Central memory CD8-positive, alpha-beta T cell (primary cell): Measurements from ENCODE around the gene MT2A.
"Not testable (repeated sequence)": the region's sequence is repeated elsewhere in the genome, so short reads cannot be mapped to it uniquely, and the experiment has no call there.

Experiments
- ATAC-seq: fragments of 150-1000 bp; cut with Tn5 transposase; replicated peaks from 2 replicates; pipeline ENCODE4 v1.10.0; 2022; ENCODE audit warnings: mild to moderate bottlenecking, moderate FRiP score, moderate number of reproducible peaks; ENCODE audit not compliant: poor library complexity, severe bottlenecking; ENCODE audit errors: extremely low read depth
- DNase-seq, 2 donors: peaks; one replicate each; pipeline ENCODE4 v3.0.0; 2021; ENCODE audit warnings: low spot score in 2 of 2
- H3K27ac Mint-ChIP-seq: one replicate; pipeline ENCODE4 v1.8.0; 2022; ENCODE audit warnings: low read depth, mild to moderate bottlenecking, moderate library complexity, mixed read lengths
- H3K27me3 Mint-ChIP-seq: one replicate; pipeline ENCODE4 v1.8.0; 2022; ENCODE audit warnings: mixed read lengths
- H3K36me3 Mint-ChIP-seq: one replicate; pipeline ENCODE4 v1.8.0; 2022; ENCODE audit warnings: mild to moderate bottlenecking, moderate library complexity, mixed read lengths; ENCODE audit not compliant: insufficient read depth
- H3K4me1 Mint-ChIP-seq: one replicate; pipeline ENCODE4 v1.8.0; 2022; ENCODE audit warnings: mixed read lengths
- H3K4me3 Mint-ChIP-seq: one replicate; pipeline ENCODE4 v1.8.0; 2022; ENCODE audit warnings: mild to moderate bottlenecking, moderate library complexity, mixed read lengths
- H3K9me3 Mint-ChIP-seq: one replicate; pipeline ENCODE4 v1.8.0; 2022; ENCODE audit warnings: mixed read lengths

The MT2A gene

DNA sequence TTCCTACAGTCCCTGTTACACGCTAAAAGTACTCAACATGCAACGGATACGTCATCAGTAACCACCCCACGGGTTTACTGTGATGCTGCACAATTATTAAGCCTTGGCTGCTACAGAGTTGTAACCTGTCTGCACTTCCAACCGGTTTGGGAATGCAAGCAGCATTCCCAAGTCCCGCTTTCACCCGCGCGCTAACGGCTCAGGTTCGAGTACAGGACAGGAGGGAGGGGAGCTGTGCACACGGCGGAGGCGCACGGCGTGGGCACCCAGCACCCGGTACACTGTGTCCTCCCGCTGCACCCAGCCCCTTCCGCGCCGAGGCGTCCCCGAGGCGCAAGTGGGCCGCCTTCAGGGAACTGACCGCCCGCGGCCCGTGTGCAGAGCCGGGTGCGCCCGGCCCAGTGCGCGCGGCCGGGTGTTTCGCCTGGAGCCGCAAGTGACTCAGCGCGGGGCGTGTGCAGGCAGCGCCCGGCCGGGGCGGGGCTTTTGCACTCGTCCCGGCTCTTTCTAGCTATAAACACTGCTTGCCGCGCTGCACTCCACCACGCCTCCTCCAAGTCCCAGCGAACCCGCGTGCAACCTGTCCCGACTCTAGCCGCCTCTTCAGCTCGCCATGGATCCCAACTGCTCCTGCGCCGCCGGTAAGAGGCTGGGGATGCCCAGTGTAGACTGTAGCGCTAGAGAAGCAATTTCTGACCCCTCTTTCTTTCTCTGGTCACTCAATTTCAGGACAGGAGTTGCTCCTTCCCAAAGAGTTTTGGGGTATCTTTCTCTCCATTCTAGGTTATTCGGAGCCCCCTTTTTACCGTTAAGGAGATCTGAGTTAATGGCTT is at the start of gene MT2A:
TSS of gene MT2A (plus strand) at position 542 of the 833 bp plus-strand sequence. CDS start at position 614, 72 bp downstream.
- no peaks in the 10 kb centered on the region for H3K9me3 Mint-ChIP-seq
- DNase-seq = peak; percentile 67 to 77
- H3K4me1 Mint-ChIP-seq = peaks cover 51% of the 10 kb centered on the region
- peak within 1 kb of the TSS; percentile 98 for H3K4me3 Mint-ChIP-seq
- H3K27ac Mint-ChIP-seq = peak within 1 kb of the TSS; percentile 93
- peaks cover 5% of the 10 kb centered on the region for H3K36me3 Mint-ChIP-seq
- no peaks in the 10 kb centered on the region for H3K27me3 Mint-ChIP-seq
- ATAC-seq = peak; percentile 82

GRCh38 chr16:56559109-56559508 is 49.3 kb upstream of the MT2A start:
- H3K36me3 Mint-ChIP-seq = no peaks in the 10 kb centered on the region
- H3K4me3 Mint-ChIP-seq = no peak overlapping the region
- no peak overlapping the region for H3K27ac Mint-ChIP-seq

DNA sequence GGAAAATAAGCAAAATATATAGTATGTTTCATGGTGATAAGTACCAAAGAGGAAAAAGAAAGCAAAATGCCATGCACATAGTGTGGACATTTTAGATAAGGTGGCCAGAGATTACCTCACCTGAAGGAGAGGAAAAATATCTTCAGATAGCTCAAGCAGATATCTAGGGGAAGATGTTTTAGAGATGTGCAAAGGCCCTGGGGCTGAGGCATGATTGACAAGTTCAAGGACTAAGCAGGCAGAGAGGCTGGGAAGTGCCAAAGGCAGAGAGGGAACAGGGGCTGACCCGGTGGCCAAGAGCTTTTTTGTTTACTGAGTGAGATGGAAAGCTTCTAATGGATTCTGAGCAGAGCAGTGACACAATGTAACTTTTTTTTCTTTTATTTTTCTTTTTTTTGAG is 47.9 kb upstream of the MT2A start:
- ATAC-seq (no peak), DNase-seq (no peak)
- Mint-ChIP-seq H3K36me3 (no peaks in the 10 kb centered on the region), H3K4me1 (no peaks in the 10 kb centered on the region), H3K4me3 (no peak overlapping the region), H3K27me3 (peaks cover 48% of the 10 kb centered on the region), H3K9me3 (no peaks in the 10 kb centered on the region), H3K27ac (no peak overlapping the region)

More at GRCh38 chr16:56559109-56559508, 49.3 kb upstream of the MT2A start:
- Mint-ChIP-seq H3K9me3 (no peaks in the 10 kb centered on the region), H3K27me3 (peaks cover 61% of the 10 kb centered on the region), H3K4me1 (no peaks in the 10 kb centered on the region)
- no peak for ATAC-seq
- no peak for DNase-seq

DNA sequence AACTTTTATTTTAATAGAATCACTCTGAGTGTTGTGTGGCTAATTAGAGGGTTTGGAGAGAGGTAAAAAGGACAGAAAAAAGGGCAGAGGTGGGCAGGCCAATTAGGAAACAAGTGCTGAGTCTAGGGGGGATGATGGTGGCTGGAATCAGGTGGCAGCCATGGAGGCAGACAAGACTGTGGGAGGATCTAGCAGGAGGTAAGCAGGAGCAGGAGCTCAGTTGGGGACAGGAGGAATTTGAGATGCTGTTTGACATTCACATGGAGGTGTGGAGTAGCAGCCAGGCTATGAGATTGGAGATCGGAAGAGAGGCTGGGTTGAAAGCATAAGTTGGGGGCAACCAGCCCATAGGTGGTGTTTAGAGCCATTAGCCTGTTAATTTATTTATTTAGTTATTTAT is 47.3 kb upstream of the MT2A start:
- Mint-ChIP-seq H3K27me3 (peaks cover 41% of the 10 kb centered on the region), H3K4me3 (no peak overlapping the region), H3K9me3 (no peaks in the 10 kb centered on the region), H3K4me1 (no peaks in the 10 kb centered on the region), H3K36me3 (no peaks in the 10 kb centered on the region), H3K27ac (no peak overlapping the region)
- ATAC-seq (no peak), DNase-seq (no peak)

DNA sequence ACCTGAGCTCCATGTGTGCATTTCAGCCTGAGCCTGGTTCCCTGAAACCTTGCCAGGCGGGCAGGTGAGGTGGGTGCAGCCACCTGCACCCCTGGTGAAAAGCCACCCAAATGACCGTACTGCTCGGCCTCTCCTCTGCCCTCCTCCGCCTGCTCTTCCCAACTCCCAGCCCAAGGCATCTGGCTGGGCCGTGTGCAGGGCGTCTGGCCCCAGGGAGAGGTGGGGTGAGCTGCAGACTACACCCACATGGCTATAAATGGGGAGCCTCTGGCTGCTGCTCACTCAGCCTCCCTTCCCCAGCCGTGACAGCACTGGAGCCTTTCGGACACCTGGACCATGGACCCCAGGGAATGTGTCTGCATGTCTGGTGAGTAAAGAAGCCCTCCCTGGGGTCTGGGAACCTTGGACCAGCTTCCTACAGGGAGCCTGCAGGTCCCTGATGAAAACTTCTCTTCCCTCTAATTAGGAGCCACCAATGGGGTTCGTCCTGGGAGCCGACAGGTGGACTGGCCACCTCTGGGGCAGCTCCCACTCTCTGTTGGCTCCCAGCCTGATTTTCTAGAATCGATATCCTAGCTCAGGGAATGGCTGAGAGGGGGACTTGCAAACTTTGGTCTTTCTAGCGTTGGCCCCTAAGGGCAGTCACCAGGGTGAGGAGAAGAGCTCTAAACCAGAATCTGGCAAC is 43.4 kb upstream of the MT2A start, which contains the start of gene MT4:
TSS of gene MT4 (plus strand) at position 281 of the 685 bp plus-strand sequence. CDS start at position 337, 56 bp downstream.
- DNase-seq = no peak
- H3K27ac Mint-ChIP-seq = no peak within 1 kb of the TSS

GRCh38 chr16:56569971-56570370 is 38.4 kb upstream of the MT2A start:
- Mint-ChIP-seq H3K4me3 (no peak overlapping the region), H3K9me3 (no peaks in the 10 kb centered on the region), H3K4me1 (no peaks in the 10 kb centered on the region), H3K27ac (no peak overlapping the region), H3K27me3 (no peaks in the 10 kb centered on the region), H3K36me3 (peaks cover 1% of the 10 kb centered on the region)
- ATAC-seq (no peak), DNase-seq (no peak)

More for the DNA sequence above, 43.4 kb upstream of the MT2A start, which contains the start of gene MT4:
- ATAC-seq = no peak
- no peaks in the 10 kb centered on the region for H3K4me1 Mint-ChIP-seq
- H3K36me3 Mint-ChIP-seq = no peaks in the 10 kb centered on the region
- H3K4me3 Mint-ChIP-seq = no peak within 1 kb of the TSS
- H3K9me3 Mint-ChIP-seq = no peaks in the 10 kb centered on the region
- peaks cover 16% of the 10 kb centered on the region for H3K27me3 Mint-ChIP-seq

- Mint-ChIP-seq H3K9me3 (no peaks in the 10 kb centered on the region), H3K4me3 (no peak overlapping the region), H3K27me3 (no peaks in the 10 kb centered on the region), H3K27ac (no peak overlapping the region), H3K4me1 (no peaks in the 10 kb centered on the region), H3K36me3 (peaks cover 1% of the 10 kb centered on the region)
- ATAC-seq = no peak
- DNase-seq = no peak
Measured at GRCh38 chr16:56571525-56571924, 36.9 kb upstream of the MT2A start.

- Mint-ChIP-seq H3K9me3 (no peaks in the 10 kb centered on the region), H3K4me1 (peaks cover 7% of the 10 kb centered on the region), H3K27ac (no peak overlapping the region), H3K27me3 (no peaks in the 10 kb centered on the region), H3K4me3 (no peak overlapping the region), H3K36me3 (peaks cover 1% of the 10 kb centered on the region)
- ATAC-seq (no peak), DNase-seq (no peak)
Measured at GRCh38 chr16:56574625-56575024, 33.8 kb upstream of the MT2A start.

DNA sequence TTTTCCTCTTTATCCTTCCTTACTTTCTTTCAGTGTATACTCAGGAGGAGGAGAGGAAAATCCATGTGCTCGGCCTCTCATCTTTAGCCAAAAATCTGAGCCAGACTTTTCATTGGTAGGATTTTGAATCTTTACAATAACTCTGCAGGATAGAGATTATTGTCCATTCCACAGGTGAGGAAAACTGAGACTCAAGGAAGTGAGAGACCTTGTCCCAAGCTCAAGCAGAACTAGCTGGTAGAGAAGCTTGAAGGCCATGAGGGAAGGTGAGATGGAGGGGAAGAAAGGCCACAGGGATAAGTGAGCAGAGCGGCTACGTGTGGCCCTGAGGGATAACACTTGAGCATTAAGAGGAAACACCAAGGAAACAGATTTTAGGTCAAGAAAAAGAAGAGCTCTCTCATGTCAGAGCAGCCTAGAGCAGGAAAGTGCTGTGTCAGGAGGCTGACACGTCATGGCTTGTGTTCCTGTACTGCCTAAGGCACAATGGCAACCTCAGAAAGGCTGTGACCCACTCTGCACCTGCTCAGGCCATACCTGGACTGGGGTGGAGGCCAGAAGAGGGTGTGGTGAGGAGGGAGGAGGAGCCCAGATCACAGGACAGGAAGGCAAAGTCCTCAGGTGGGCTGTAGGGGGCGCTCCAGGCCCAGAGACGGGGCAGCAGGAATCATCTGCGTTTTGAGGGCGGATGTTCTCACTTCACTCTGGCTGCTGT is 31.6 kb upstream of the MT2A start:
- H3K9me3 Mint-ChIP-seq = no peaks in the 10 kb centered on the region
- no peak overlapping the region for H3K27ac Mint-ChIP-seq

GRCh38 chr16:56577300-56577625 is 31.1 kb upstream of the MT2A start:
- Mint-ChIP-seq H3K36me3 (no peaks in the 10 kb centered on the region), H3K4me3 (no peak overlapping the region), H3K9me3 (no peaks in the 10 kb centered on the region), H3K27me3 (peaks cover 9% of the 10 kb centered on the region), H3K27ac (no peak overlapping the region), H3K4me1 (peaks cover 7% of the 10 kb centered on the region)
- no peak for DNase-seq
- ATAC-seq = no peak

More for the DNA sequence above, 31.6 kb upstream of the MT2A start:
- ATAC-seq (peak; percentile 100), DNase-seq (peak; percentile 79 to 81)
- Mint-ChIP-seq H3K27me3 (peaks cover 9% of the 10 kb centered on the region), H3K36me3 (no peaks in the 10 kb centered on the region), H3K4me3 (no peak overlapping the region), H3K4me1 (peaks cover 7% of the 10 kb centered on the region)

GRCh38 chr16:56580391-56581048 is 27.9 kb upstream of the MT2A start:
- Mint-ChIP-seq H3K9me3 (no peaks in the 10 kb centered on the region), H3K27me3 (peaks cover 22% of the 10 kb centered on the region), H3K4me3 (no peak overlapping the region), H3K36me3 (no peaks in the 10 kb centered on the region), H3K27ac (no peak overlapping the region), H3K4me1 (peaks cover 7% of the 10 kb centered on the region)
- DNase-seq = no peak
- ATAC-seq = no peak

GRCh38 chr16:56582911-56583310 is 25.5 kb upstream of the MT2A start:
- not testable (repeated sequence) for H3K27ac Mint-ChIP-seq, H3K36me3 Mint-ChIP-seq, ATAC-seq, H3K4me1 Mint-ChIP-seq, H3K9me3 Mint-ChIP-seq, H3K4me3 Mint-ChIP-seq, DNase-seq
- peaks cover 34% of the 10 kb centered on the region for H3K27me3 Mint-ChIP-seq
